SU-DHL-6 (cell line): ENCODE data around the gene APOL3.

Source experiments
- EZH2phosphoT487 ChIP-seq: fragments of 200-600 bp; sonication (generic), shearing (Covaris generic); conservative IDR thresholded peaks from 2 replicates; pipeline ENCODE4 v1.6.1; 2018; ENCODE audit warnings: mild to moderate bottlenecking, antibody characterized with exemption, low read length, moderate library complexity, mixed read lengths
- TF ChIP-seq, protein P1 (sequence below): fragments of 200-600 bp; sonication (generic); IDR thresholded peaks from one replicate; pipeline ENCODE4 v1.5.1; 2017; ENCODE audit warnings: antibody characterized with exemption, mild to moderate bottlenecking, low read length, moderate library complexity; ENCODE audit not compliant: insufficient read depth, poor library complexity, severe bottlenecking

DNA sequence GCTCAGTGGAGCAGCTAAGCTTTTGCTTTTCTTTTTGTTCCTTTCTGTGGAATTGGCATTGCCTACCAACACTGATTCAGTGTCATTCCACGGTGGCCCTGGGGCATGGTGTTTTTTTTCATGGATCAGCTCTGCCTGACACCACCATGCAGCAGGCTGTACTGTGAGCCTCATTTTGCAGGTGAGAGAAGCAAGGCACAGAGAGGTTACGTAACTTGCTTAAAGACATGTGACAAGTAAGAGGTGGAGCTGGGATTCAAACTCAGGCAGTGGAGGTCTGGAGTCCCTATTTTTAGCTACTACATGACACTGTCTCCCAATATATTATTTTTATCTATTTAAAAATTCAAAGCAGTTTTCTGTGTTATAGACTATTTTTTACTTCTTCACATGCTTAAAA is 44.4 kb downstream of the APOL3 start:
- TF ChIP-seq, protein P1, sequence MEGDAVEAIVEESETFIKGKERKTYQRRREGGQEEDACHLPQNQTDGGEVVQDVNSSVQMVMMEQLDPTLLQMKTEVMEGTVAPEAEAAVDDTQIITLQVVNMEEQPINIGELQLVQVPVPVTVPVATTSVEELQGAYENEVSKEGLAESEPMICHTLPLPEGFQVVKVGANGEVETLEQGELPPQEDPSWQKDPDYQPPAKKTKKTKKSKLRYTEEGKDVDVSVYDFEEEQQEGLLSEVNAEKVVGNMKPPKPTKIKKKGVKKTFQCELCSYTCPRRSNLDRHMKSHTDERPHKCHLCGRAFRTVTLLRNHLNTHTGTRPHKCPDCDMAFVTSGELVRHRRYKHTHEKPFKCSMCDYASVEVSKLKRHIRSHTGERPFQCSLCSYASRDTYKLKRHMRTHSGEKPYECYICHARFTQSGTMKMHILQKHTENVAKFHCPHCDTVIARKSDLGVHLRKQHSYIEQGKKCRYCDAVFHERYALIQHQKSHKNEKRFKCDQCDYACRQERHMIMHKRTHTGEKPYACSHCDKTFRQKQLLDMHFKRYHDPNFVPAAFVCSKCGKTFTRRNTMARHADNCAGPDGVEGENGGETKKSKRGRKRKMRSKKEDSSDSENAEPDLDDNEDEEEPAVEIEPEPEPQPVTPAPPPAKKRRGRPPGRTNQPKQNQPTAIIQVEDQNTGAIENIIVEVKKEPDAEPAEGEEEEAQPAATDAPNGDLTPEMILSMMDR = no peak
- no peak for TF ChIP-seq EZH2phosphoT487
